Activated CD8-positive, alpha-beta T cell treated with anti-CD3 and anti-CD28 coated beads for 36 hours (primary cell): Measurements from ENCODE around the gene RTL1. TPM values are rescaled to one million over a fixed set of nuclear protein-coding genes. Genes with fewer than 3 reads are reported as not detected.

Experiments
- ATAC-seq: fragments of 200-7000 bp; cut with Tn5 transposase; one replicate; pipeline ENCODE4 v1.10.0; 2021; ENCODE audit warnings: mild to moderate bottlenecking, moderate library complexity
- CTCF ChIA-PET: fragments of 350-600 bp; sonication (Branson Sonifier 250); formaldehyde crosslinking; loops from one replicate; lab custom pipeline; 2021; ENCODE audit warnings: antibody characterized with exemption; lab: Charles Lee
- POLR2A ChIA-PET: fragments of 350-600 bp; sonication (Branson Sonifier 250); formaldehyde crosslinking; loops from one replicate; lab custom pipeline; 2021; ENCODE audit warnings: antibody characterized with exemption; lab: Charles Lee
- DNase-seq: peaks from one replicate; pipeline ENCODE4 v3.0.0-alpha.2; 2020
- H3K27ac Mint-ChIP-seq: one replicate; pipeline ENCODE4 v1.8.0; 2021; ENCODE audit warnings: mild to moderate bottlenecking, mixed read lengths
- H3K27me3 Mint-ChIP-seq: one replicate; pipeline ENCODE4 v1.8.0; 2021; ENCODE audit warnings: mixed read lengths
- H3K36me3 Mint-ChIP-seq: one replicate; pipeline ENCODE4 v1.8.0; 2021; ENCODE audit warnings: low read depth, mixed read lengths
- H3K4me1 Mint-ChIP-seq: one replicate; pipeline ENCODE4 v1.8.0; 2021; ENCODE audit warnings: low read depth, mixed read lengths
- H3K4me3 Mint-ChIP-seq: one replicate; pipeline ENCODE4 v1.8.0; 2021; ENCODE audit warnings: mild to moderate bottlenecking, moderate library complexity, mixed read lengths
- H3K9me3 Mint-ChIP-seq: one replicate; pipeline ENCODE4 v1.8.0; 2021; ENCODE audit warnings: mixed read lengths
- CTCF ChIP-seq: fragments of 200-600 bp; IDR thresholded peaks from one replicate; pipeline ENCODE4 v1.8.0; 2022; ENCODE audit warnings: antibody characterized with exemption, mild to moderate bottlenecking
- intact Hi-C: fragments of 100-400 bp; cut with micrococcal nuclease; formaldehyde crosslinking; loops from one replicate; pipeline ENCODE4 v1.10.0; 2022
- total RNA-seq, 2 experiments: library from RNA; stranded (reverse); gene quantifications; one replicate each; pipeline ENCODE4 v1.2.3, GENCODE V29; 2021

The RTL1 gene
- total RNA-seq, 2 experiments from 2014 or later: not detected

- ATAC-seq (no peak), DNase-seq (peak; percentile 11)
- TF ChIP-seq CTCF: peak; percentile 16
- no peak overlapping the region for H3K4me3 Mint-ChIP-seq
- no peaks in the 10 kb centered on the region for H3K36me3 Mint-ChIP-seq
- intact Hi-C loops: no loop called here
- ChIA-PET POLR2A (no interaction called here), CTCF (interaction anchor here (1.0 kb wide), 1 partner anchor 329 kb away, joined by 3 read pairs; no protein-coding TSS in a partner anchor)
- no peak overlapping the region for H3K27ac Mint-ChIP-seq
- H3K27me3 Mint-ChIP-seq: peaks cover 21% of the 10 kb centered on the region
- H3K4me1 Mint-ChIP-seq: no peaks in the 10 kb centered on the region
- H3K9me3 Mint-ChIP-seq: no peaks in the 10 kb centered on the region
Measured at GRCh38 chr14:100906420-100906819, 2.9 kb upstream of the RTL1 start.

DNA sequence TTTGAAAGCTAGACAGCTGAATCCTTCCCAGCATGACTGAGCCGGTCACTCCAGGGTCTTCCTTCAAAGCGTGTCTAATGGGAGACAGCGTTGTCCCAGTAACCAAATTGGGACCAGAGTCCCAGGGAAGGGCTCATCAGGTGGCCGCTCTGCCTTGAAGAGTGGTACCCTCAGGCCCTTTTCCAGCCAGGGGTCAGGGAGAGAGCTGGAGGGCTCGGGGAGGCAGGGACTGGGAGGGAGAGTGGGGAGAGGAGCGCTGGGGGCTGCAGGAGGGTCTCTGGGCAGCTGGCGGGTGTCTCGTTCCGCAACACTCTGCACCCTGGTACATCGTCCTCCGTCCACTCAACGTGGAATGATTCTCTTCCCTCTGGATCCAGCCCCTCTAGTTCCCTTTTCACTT is 1.6 kb upstream of the RTL1 start:
- intact Hi-C loops: no loop called here
- Mint-ChIP-seq H3K4me3 (no peak overlapping the region), H3K4me1 (no peaks in the 10 kb centered on the region), H3K9me3 (no peaks in the 10 kb centered on the region), H3K27me3 (peaks cover 29% of the 10 kb centered on the region), H3K36me3 (no peaks in the 10 kb centered on the region), H3K27ac (no peak overlapping the region)
- ATAC-seq: no peak
- ChIA-PET POLR2A (no interaction called here), CTCF (no interaction called here)
- no peak for TF ChIP-seq CTCF
- DNase-seq: no peak

- no peaks in the 10 kb centered on the region for H3K36me3 Mint-ChIP-seq
- H3K27ac Mint-ChIP-seq: no peak overlapping the region
- H3K27me3 Mint-ChIP-seq: peaks cover 34% of the 10 kb centered on the region
- ChIA-PET CTCF (no interaction called here), POLR2A (no interaction called here)
- no peaks in the 10 kb centered on the region for H3K9me3 Mint-ChIP-seq
- no peaks in the 10 kb centered on the region for H3K4me1 Mint-ChIP-seq
- ATAC-seq (no peak), DNase-seq (no peak)
- intact Hi-C loops: no loop called here
- no peak for TF ChIP-seq CTCF
- H3K4me3 Mint-ChIP-seq: no peak overlapping the region
Measured at GRCh38 chr14:100904307-100905087, 975 bp upstream of the RTL1 start.

GRCh38 chr14:100903134-100903468 is 421 bp downstream of the RTL1 start:
- intact Hi-C loops: no loop called here
- no peaks in the 10 kb centered on the region for H3K9me3 Mint-ChIP-seq
- POLR2A ChIA-PET: no interaction called here
- H3K27ac Mint-ChIP-seq: no peak overlapping the region
- no peaks in the 10 kb centered on the region for H3K36me3 Mint-ChIP-seq
- TF ChIP-seq CTCF: no peak
- H3K4me1 Mint-ChIP-seq: no peaks in the 10 kb centered on the region
- DNase-seq (no peak), ATAC-seq (no peak)
- peaks cover 42% of the 10 kb centered on the region for H3K27me3 Mint-ChIP-seq
- no peak overlapping the region for H3K4me3 Mint-ChIP-seq
- CTCF ChIA-PET: no interaction called here

- H3K4me1 Mint-ChIP-seq: no peaks in the 10 kb centered on the region
- no peaks in the 10 kb centered on the region for H3K36me3 Mint-ChIP-seq
- no peak for TF ChIP-seq CTCF
- no peak for DNase-seq
- no peaks in the 10 kb centered on the region for H3K9me3 Mint-ChIP-seq
- H3K27ac Mint-ChIP-seq: no peak overlapping the region
- H3K27me3 Mint-ChIP-seq: peaks cover 42% of the 10 kb centered on the region
- no peak overlapping the region for H3K4me3 Mint-ChIP-seq
- intact Hi-C loops: no loop called here
- ChIA-PET CTCF (no interaction called here), POLR2A (no interaction called here)
- ATAC-seq: no peak
Measured at GRCh38 chr14:100902295-100903133, 1.0 kb downstream of the RTL1 start.
